ENCODE measurements around the gene QPRT. TPM values are rescaled to one million over a fixed set of nuclear protein-coding genes. Genes with fewer than 3 reads are reported as not detected.
A peak's percentile ranks its signal among the peaks of the same experiment; 100 is the strongest.
"Not testable (repeated sequence)": the region's sequence is repeated elsewhere in the genome, so short reads cannot be mapped to it uniquely, and the experiment has no call there.

QPRT gene
- total RNA-seq, 1 donor from 2014 or later: 49.6 TPM

GRCh38 chr16:29705030-29705429, 26.1 kb downstream of the QPRT start:
- peaks cover 7% of the 10 kb centered on the region for H3K79me2 ChIP-seq (ENCODE audit: low read depth)
- H3K4me1 ChIP-seq: peaks cover 10% of the 10 kb centered on the region
- no peaks in the 10 kb centered on the region for H3K27me3 Mint-ChIP-seq (ENCODE audit: insufficient read depth, low read depth)
- H3K9me3 Mint-ChIP-seq: peaks cover 5% of the 10 kb centered on the region
- no peak overlapping the region for H3K9ac ChIP-seq
- peaks cover 8% of the 10 kb centered on the region for H3K4me1 Mint-ChIP-seq
- peaks cover 3% of the 10 kb centered on the region for H3K36me3 Mint-ChIP-seq
- peaks cover 26% of the 10 kb centered on the region for H3F3A ChIP-seq (ENCODE audit: low read depth)
- H2AFZ ChIP-seq (replicated peaks): no peak overlapping the region
- H3K27ac ChIP-seq: no peak overlapping the region
- no peaks in the 10 kb centered on the region for H3K9me3 ChIP-seq (ENCODE audit: low read depth)
- H3K4me3 Mint-ChIP-seq: no peak overlapping the region
- no peak overlapping the region for H3K4me2 ChIP-seq
- no peak overlapping the region for H3K4me3 ChIP-seq
- no peaks in the 10 kb centered on the region for H4K20me1 ChIP-seq (ENCODE audit: low read depth)
- DNase-seq (ENCODE audit: low spot score): no peak
- TF ChIP-seq EZH2phosphoT487 (IDR thresholded peaks at IDR 0.05): no peak
- TF ChIP-seq CTCF (IDR thresholded peaks at IDR 0.05): no peak
- TF ChIP-seq EZH2 (IDR thresholded peaks at IDR 0.05): no peak
- H3K27me3 ChIP-seq: no peaks in the 10 kb centered on the region
- H3K36me3 ChIP-seq: no peaks in the 10 kb centered on the region
- no peak overlapping the region for H3K27ac Mint-ChIP-seq

DNA sequence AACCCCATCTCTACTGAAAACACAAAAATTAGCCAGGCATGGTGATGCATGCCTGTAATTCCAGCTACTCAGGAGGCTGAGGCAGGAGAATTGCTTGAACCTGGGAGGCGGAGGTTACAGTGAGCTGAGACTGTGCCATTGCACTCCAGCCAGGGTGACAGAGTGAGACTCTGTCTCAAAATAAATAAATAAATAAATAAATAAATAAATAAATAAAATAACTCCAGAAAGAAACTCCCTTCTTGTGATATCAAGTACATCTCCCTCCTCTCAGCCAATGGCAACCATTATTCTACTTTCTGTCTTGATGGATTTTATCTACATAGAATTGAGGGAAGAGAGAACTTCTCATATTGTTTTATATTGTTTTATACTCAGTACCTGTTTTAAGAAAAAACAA, 28.2 kb downstream of the QPRT start:
- not testable (repeated sequence) for H3K9me3 ChIP-seq (ENCODE audit: low read depth); H3K4me3 ChIP-seq; H3K27ac ChIP-seq; H3K27ac Mint-ChIP-seq; H4K20me1 ChIP-seq (ENCODE audit: low read depth); H3K27me3 ChIP-seq; H2AFZ ChIP-seq (replicated peaks); H3K27me3 Mint-ChIP-seq (ENCODE audit: insufficient read depth, low read depth); H3K36me3 Mint-ChIP-seq; H3K4me3 Mint-ChIP-seq; H3K4me2 ChIP-seq; H3K9ac ChIP-seq; H3K9me3 Mint-ChIP-seq; H3K36me3 ChIP-seq; DNase-seq (ENCODE audit: low spot score)
- peaks cover 16% of the 10 kb centered on the region for H3K4me1 ChIP-seq
- peaks cover 45% of the 10 kb centered on the region for H3F3A ChIP-seq (ENCODE audit: low read depth)
- peaks cover 15% of the 10 kb centered on the region for H3K4me1 Mint-ChIP-seq
- H3K79me2 ChIP-seq (ENCODE audit: low read depth): peaks cover 29% of the 10 kb centered on the region

GRCh38 chr16:29708917-29709600, 30.1 kb downstream of the QPRT start:
- H3K27ac ChIP-seq: no peak overlapping the region
- peaks cover 16% of the 10 kb centered on the region for H3K4me1 ChIP-seq
- peak overlapping the region; percentile 55 for H3K4me3 ChIP-seq
- DNase-seq (ENCODE audit: low spot score): peak; percentile 44
- Mint-ChIP-seq H3K27me3 (ENCODE audit: insufficient read depth, low read depth) (peaks cover 6% of the 10 kb centered on the region), H3K9me3 (peaks cover 5% of the 10 kb centered on the region), H3K4me1 (peaks cover 15% of the 10 kb centered on the region), H3K27ac (no peak overlapping the region), H3K4me3 (no peak overlapping the region), H3K36me3 (no peaks in the 10 kb centered on the region)
- H3F3A ChIP-seq (ENCODE audit: low read depth): peaks cover 54% of the 10 kb centered on the region
- H3K9me3 ChIP-seq (ENCODE audit: low read depth): no peaks in the 10 kb centered on the region
- H3K79me2 ChIP-seq (ENCODE audit: low read depth): peaks cover 42% of the 10 kb centered on the region
- H3K9ac ChIP-seq: no peak overlapping the region
- peak overlapping the region; percentile 78 for H3K4me2 ChIP-seq
- no peaks in the 10 kb centered on the region for H3K36me3 ChIP-seq
- H3K27me3 ChIP-seq: no peaks in the 10 kb centered on the region
- TF ChIP-seq CTCF (IDR thresholded peaks at IDR 0.05): no peak
- peak overlapping the region; percentile 91 for H2AFZ ChIP-seq (replicated peaks)
- no peaks in the 10 kb centered on the region for H4K20me1 ChIP-seq (ENCODE audit: low read depth)

DNA sequence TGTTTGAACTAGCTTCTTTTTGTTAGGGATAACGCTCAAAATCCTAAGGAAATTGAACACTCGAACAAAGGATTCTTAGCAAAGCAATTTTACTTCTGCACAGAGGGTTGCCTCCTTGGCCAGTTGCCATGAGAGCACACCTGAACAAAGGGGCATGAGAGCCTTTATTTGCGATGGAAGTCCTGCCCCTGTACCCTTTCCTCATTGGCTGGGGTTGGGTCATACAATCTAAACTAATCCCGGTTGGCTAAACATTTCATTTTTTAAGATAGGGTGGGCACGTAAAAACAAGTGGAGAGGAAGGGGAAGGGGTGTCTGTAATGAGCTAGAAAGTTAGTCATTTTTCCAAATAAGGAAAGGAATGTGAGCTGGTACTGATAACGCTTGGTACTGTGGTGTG, 30.7 kb downstream of the QPRT start:
- H3K27ac Mint-ChIP-seq; H3K36me3 Mint-ChIP-seq; H3K9ac ChIP-seq; H3K36me3 ChIP-seq; H3K4me3 Mint-ChIP-seq; H3K27ac ChIP-seq; H4K20me1 ChIP-seq (ENCODE audit: low read depth); H3K9me3 Mint-ChIP-seq; H3K27me3 Mint-ChIP-seq (ENCODE audit: insufficient read depth, low read depth); H3K9me3 ChIP-seq (ENCODE audit: low read depth); H3K27me3 ChIP-seq: not testable (repeated sequence)
- Histone ChIP-seq H3F3A (ENCODE audit: low read depth) (peaks cover 56% of the 10 kb centered on the region), H3K4me1 (peaks cover 16% of the 10 kb centered on the region), H3K4me2 (peak overlapping the region; percentile 78), H2AFZ (replicated peaks) (peak overlapping the region; percentile 91), H3K79me2 (ENCODE audit: low read depth) (peaks cover 47% of the 10 kb centered on the region), H3K4me3 (peak overlapping the region; percentile 55)
- peaks cover 15% of the 10 kb centered on the region for H3K4me1 Mint-ChIP-seq
- DNase-seq (ENCODE audit: low spot score): peak; percentile 20
